K562 (cell line): Measurements from ENCODE around the gene DDX18. TPM values are rescaled to one million over a fixed set of nuclear protein-coding genes. Genes with fewer than 3 reads are reported as not detected.

Source experiments
- ASH1L ChIP-seq: fragments of 450-650 bp; IDR thresholded peaks from 2 replicates; pipeline ENCODE4 v1.6.1; 2018; ENCODE audit warnings: borderline replicate concordance, mild to moderate bottlenecking, low read depth; ENCODE audit not compliant: partially characterized antibody
- ATF1 ChIP-seq, 2 experiments: fragments of 450-650 bp in 1 of 2; IDR thresholded peaks; 2 replicates each; pipeline ENCODE4 v1.6.1; 2016; ENCODE audit warnings: missing compliant biosample characterization in 1 of 2, missing genetic modification characterization in 1 of 2
- CREM ChIP-seq: IDR thresholded peaks from 2 replicates; pipeline ENCODE4 v1.6.1; 2014; ENCODE audit warnings: antibody characterized with exemption, low read depth
- DPF2 ChIP-seq: fragments of 450-650 bp; IDR thresholded peaks from 2 replicates; pipeline ENCODE4 v1.6.1; 2016
- FOXP1 ChIP-seq: sonication (generic); formaldehyde crosslinking; IDR thresholded peaks from 2 replicates; pipeline ENCODE4 v1.8.0; 2022; ENCODE audit warnings: mild to moderate bottlenecking, missing genetic modification reagents
- HDGF ChIP-seq: fragments of 450-650 bp; IDR thresholded peaks from 2 replicates; pipeline ENCODE4 v1.6.1; 2016
- HLTF ChIP-seq: fragments of 450-650 bp; IDR thresholded peaks from 2 replicates; pipeline ENCODE4 v1.6.1; 2016
- HMGXB4 ChIP-seq: sonication (generic); formaldehyde crosslinking; IDR thresholded peaks from 2 replicates; pipeline ENCODE4 v1.8.1; 2023; ENCODE audit warnings: mild to moderate bottlenecking, missing genetic modification reagents
- ID3 ChIP-seq, 2 experiments: fragments of 250-450 bp in 1 of 2; fragments of 450-650 bp in 1 of 2; sonication (Bioruptor Pico) in 1 of 2; IDR thresholded peaks; 2 replicates each; pipeline versions ENCODE4 v1.6.1 to v1.8.0; 2016 to 2021; ENCODE audit warnings: mild to moderate bottlenecking in 2 of 2, moderate library complexity in 2 of 2, missing compliant biosample characterization in 1 of 2, missing genetic modification characterization in 1 of 2
- MLX ChIP-seq, 2 experiments: fragments of 450-650 bp in 1 of 2; sonication (generic) in 1 of 2; formaldehyde crosslinking; conservative IDR thresholded peaks; 2 replicates each; pipeline versions ENCODE4 v1.4.0 to v1.8.1; 2020 to 2022; ENCODE audit warnings: mild to moderate bottlenecking in 1 of 2, missing genetic modification reagents in 1 of 2
- NFIX ChIP-seq: fragments of 250-450 bp; sonication (Bioruptor Pico); IDR thresholded peaks from 2 replicates; pipeline ENCODE4 v1.4.0; 2020; ENCODE audit warnings: low read depth, mild to moderate bottlenecking, moderate library complexity
- POLR3A ChIP-seq: IDR thresholded peaks from 2 replicates; pipeline ENCODE4 v1.6.1; 2011; ENCODE audit warnings: borderline replicate concordance, mild to moderate bottlenecking, moderate library complexity; ENCODE audit not compliant: insufficient read length, insufficient read depth; ENCODE audit errors: extremely low read depth
- TCF7 ChIP-seq: sonication (generic); IDR thresholded peaks from 2 replicates; pipeline ENCODE4 v1.6.1; 2016; ENCODE audit warnings: antibody characterized with exemption, borderline replicate concordance
- TOE1 ChIP-seq, 2 experiments: fragments of 450-650 bp in 1 of 2; sonication (generic) in 1 of 2; formaldehyde crosslinking in 1 of 2; IDR thresholded peaks; 2 replicates each; pipeline versions ENCODE4 v1.7.1 to v1.8.0; 2016 to 2022; ENCODE audit warnings: borderline replicate concordance in 2 of 2, mild to moderate bottlenecking in 2 of 2, antibody characterized with exemption in 1 of 2, inconsistent platforms in 1 of 2, low read depth in 1 of 2, missing genetic modification reagents in 1 of 2, moderate library complexity in 1 of 2
- USF2 ChIP-seq: sonication (generic); formaldehyde crosslinking; IDR thresholded peaks from 2 replicates; pipeline ENCODE4 v1.5.0; 2020; ENCODE audit warnings: missing genetic modification reagents
- WHSC1 ChIP-seq: IDR thresholded peaks from one replicate; pipeline ENCODE4 v1.6.1; 2012; ENCODE audit warnings: low read length, control low read depth, inconsistent platforms
- ZNF175 ChIP-seq: fragments of 200-800 bp; sonication (Bioruptor generic); IDR thresholded peaks from 2 replicates; pipeline ENCODE4 v1.6.1; 2016; ENCODE audit warnings: low read depth, mild to moderate bottlenecking, missing genetic modification characterization, missing compliant biosample characterization
- ZNF184 ChIP-seq: sonication (generic); formaldehyde crosslinking; IDR thresholded peaks from 2 replicates; pipeline ENCODE4 v1.5.0; 2020; ENCODE audit warnings: missing genetic modification reagents
- ZNF512 ChIP-seq: IDR thresholded peaks from 2 replicates; pipeline ENCODE4 v1.6.1; 2016; ENCODE audit warnings: missing genetic modification characterization, missing compliant biosample characterization
- ZNF668 ChIP-seq: fragments of 250-450 bp; sonication (Bioruptor Pico); IDR thresholded peaks from 2 replicates; pipeline ENCODE4 v1.8.0; 2022; ENCODE audit warnings: mild to moderate bottlenecking, inconsistent platforms
- polyA plus RNA-seq, 8 experiments: library from polyadenylated mRNA; depleted of rRNA in 4 of 8; stranded (reverse) in 5 of 8; unstranded in 3 of 8; fragments of >200 nt; fragmentation: Nextera tagmentation in 2 of 8; fragmentation: Illumina TruSeq in 1 of 8; extraction: Ambion mirVana in 2 of 8; extraction: Trizol in 1 of 8; gene quantifications; 2 replicates each; pipeline versions ENCODE4 v1.2.1 to v1.2.3, GENCODE V29; 2011 to 2014; ENCODE audit warnings: inconsistent platforms in 1 of 8, missing spikeins in 1 of 8
- total RNA-seq, 7 experiments: library from RNA; depleted of rRNA in 6 of 7; stranded (reverse); fragments of >200 nt in 6 of 7; fragmentation: Illumina TruSeq in 2 of 7; extraction: Trizol in 2 of 7; gene quantifications; 2 replicates each; pipeline versions ENCODE4 v1.2.1 to v1.2.3, GENCODE V29; 2011 to 2021; ENCODE audit warnings: low replicate concordance in 1 of 7

DDX18 gene
- total and polyA plus RNA-seq, 9 of the 15 experiments (the other 6 are each of a cell fraction or from before 2014, with no cell fraction given), result 67.9 to 156 (median 116) TPM

GRCh38 chr2:117814417-117815264 lies at the start of gene DDX18 (continued):
- TF ChIP-seq ZNF512 (tag), result no peak
- TF ChIP-seq ID3 (CRISPR knock-in tag; IDR thresholded peaks at IDR 0.05), result no peak
- TF ChIP-seq ID3 (tag; IDR thresholded peaks at IDR 0.05), result peak; percentile 49; the same call in 1 of the 2 replicates
- TF ChIP-seq NFIX (CRISPR knock-in tag), result no peak
- no peak for TF ChIP-seq ZNF184 (CRISPR knock-in tag)
- no peak for TF ChIP-seq ZNF668 (CRISPR knock-in tag)
- TF ChIP-seq MLX (CRISPR knock-in tag; conservative IDR thresholded peaks at IDR 0.05), result no peak
- no peak for TF ChIP-seq WHSC1
- TF ChIP-seq CREM, result peak; percentile 98
- TF ChIP-seq ATF1 (CRISPR knock-in tag; IDR thresholded peaks at IDR 0.05), result peak; percentile 52; the same call in 1 of the 2 replicates
- peak; percentile 98 for TF ChIP-seq ATF1 (tag; IDR thresholded peaks at IDR 0.05)
- TF ChIP-seq HMGXB4 (CRISPR knock-in tag), result no peak; the same call in 1 of the 2 replicates
- TF ChIP-seq USF2 (CRISPR knock-in tag), result peak; percentile 72
- TF ChIP-seq ASH1L, result no peak
- TF ChIP-seq HDGF, result no peak
- peak; percentile 76; the same call in 1 of the 2 replicates for TF ChIP-seq HLTF
- peak; percentile 76; the same call in 1 of the 2 replicates for TF ChIP-seq TOE1 (IDR thresholded peaks at IDR 0.05; ENCODE audit: borderline replicate concordance)
- no peak for TF ChIP-seq TOE1 (CRISPR knock-in tag; IDR thresholded peaks at IDR 0.05; ENCODE audit: borderline replicate concordance, low read depth)
- TF ChIP-seq POLR3A, result no peak
- no peak for TF ChIP-seq FOXP1 (CRISPR knock-in tag)
- no peak for TF ChIP-seq TCF7
- TF ChIP-seq DPF2, result 0 out of 2 replicates have a peak, but pooled peaks have one; percentile 28
- no peak for TF ChIP-seq ZNF175 (CRISPR knock-in tag)
